ACC112 (cell line): ENCODE measurements around the gene DNMBP.
"Not testable (repeated sequence)": the region's sequence is repeated elsewhere in the genome, so short reads cannot be mapped to it uniquely, and the experiment has no call there.

Source experiments
- H2AFZ ChIP-seq: fragments of 200-600 bp; sonication (generic); one replicate; pipeline ENCODE4 v1.6.0; 2017; ENCODE audit warnings: antibody characterized with exemption, low read length; ENCODE audit not compliant: unreplicated experiment
- H3K27ac ChIP-seq: fragments of 200-600 bp; sonication (generic); 2 replicates; pipeline ENCODE4 v1.5.1; 2014; ENCODE audit warnings: low read depth, mild to moderate bottlenecking, antibody characterized with exemption, low read length, moderate library complexity
- H3K27me3 ChIP-seq: fragments of 200-600 bp; sonication (generic); 2 replicates; pipeline ENCODE4 v1.6.1; 2014; ENCODE audit warnings: mild to moderate bottlenecking, antibody characterized with exemption, low read length, moderate library complexity, mixed read lengths; ENCODE audit not compliant: insufficient read depth
- H3K36me3 ChIP-seq: fragments of 200-600 bp; sonication (generic); 2 replicates; pipeline ENCODE4 v1.6.1; 2016; ENCODE audit warnings: mild to moderate bottlenecking, antibody characterized with exemption, low read length, moderate library complexity, mixed read lengths; ENCODE audit not compliant: insufficient read depth
- H3K4me1 ChIP-seq: fragments of 200-600 bp; sonication (generic); one replicate; pipeline ENCODE4 v1.6.1; 2016; ENCODE audit warnings: low read length, mixed read lengths; ENCODE audit not compliant: insufficient read depth, unreplicated experiment, control insufficient read depth
- H3K4me3 ChIP-seq: fragments of 200-600 bp; sonication (generic); 2 replicates; pipeline ENCODE4 v1.5.1; 2014; ENCODE audit warnings: mild to moderate bottlenecking, low read depth, low read length
- H3K79me2 ChIP-seq: fragments of 200-600 bp; sonication (generic); one replicate; pipeline ENCODE4 v1.6.0; 2016; ENCODE audit warnings: low read length; ENCODE audit not compliant: control insufficient read depth, unreplicated experiment, insufficient read depth

Gene DNMBP

DNA sequence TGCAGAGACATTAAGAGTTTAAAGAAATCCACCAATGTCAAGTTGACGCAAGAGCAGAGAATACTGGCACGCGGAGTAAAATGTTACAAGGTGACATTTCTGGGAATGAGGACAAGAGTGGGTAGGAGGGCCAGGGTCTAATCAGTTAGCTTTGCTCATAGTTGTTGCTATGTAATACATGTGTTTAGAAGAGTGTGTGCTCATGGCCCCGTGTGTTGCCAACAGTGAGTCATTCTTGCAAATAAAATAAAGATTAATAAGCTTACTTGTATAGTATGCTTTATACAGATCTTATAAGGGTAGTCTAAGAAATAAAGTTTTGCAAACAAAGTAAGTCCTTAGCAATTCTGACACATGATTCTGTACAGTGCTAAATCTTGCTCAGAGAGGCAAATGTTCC is 64.5 kb downstream of the DNMBP start:
- H3K27me3 ChIP-seq, result no peaks in the 10 kb centered on the region
- peaks cover 62% of the 10 kb centered on the region for H3K4me1 ChIP-seq
- peak overlapping the region; percentile 99 for H3K27ac ChIP-seq
- no peak overlapping the region for H2AFZ ChIP-seq
- H3K36me3 ChIP-seq, result peaks cover 19% of the 10 kb centered on the region
- H3K79me2 ChIP-seq, result peaks cover 88% of the 10 kb centered on the region
- peak overlapping the region; percentile 20; the same call in 1 of the 2 replicates for H3K4me3 ChIP-seq

GRCh38 chr10:99944860-99945259 is 64.9 kb downstream of the DNMBP start:
- Histone ChIP-seq H3K79me2 (peaks cover 88% of the 10 kb centered on the region), H3K27ac (peak overlapping the region; percentile 99), H3K4me1 (peaks cover 62% of the 10 kb centered on the region), H3K36me3 (peaks cover 19% of the 10 kb centered on the region), H3K4me3 (no peak overlapping the region), H3K27me3 (no peaks in the 10 kb centered on the region), H2AFZ (no peak overlapping the region)

- Histone ChIP-seq H3K27ac (peak overlapping the region; percentile 99), H3K4me1 (peaks cover 68% of the 10 kb centered on the region), H3K79me2 (peaks cover 88% of the 10 kb centered on the region)
Observed at GRCh38 chr10:99943908-99944307, 65.8 kb downstream of the DNMBP start.

GRCh38 chr10:99941942-99942820 is 67.6 kb downstream of the DNMBP start:
- Histone ChIP-seq H2AFZ (no peak overlapping the region), H3K4me1 (peaks cover 65% of the 10 kb centered on the region), H3K27me3 (no peaks in the 10 kb centered on the region), H3K36me3 (peaks cover 19% of the 10 kb centered on the region), H3K79me2 (peaks cover 93% of the 10 kb centered on the region), H3K4me3 (no peak overlapping the region), H3K27ac (peak overlapping the region; percentile 99)

More at GRCh38 chr10:99943908-99944307, 65.8 kb downstream of the DNMBP start:
- Histone ChIP-seq H3K27me3 (no peaks in the 10 kb centered on the region), H3K4me3 (no peak overlapping the region), H3K36me3 (peaks cover 21% of the 10 kb centered on the region), H2AFZ (no peak overlapping the region)

DNA sequence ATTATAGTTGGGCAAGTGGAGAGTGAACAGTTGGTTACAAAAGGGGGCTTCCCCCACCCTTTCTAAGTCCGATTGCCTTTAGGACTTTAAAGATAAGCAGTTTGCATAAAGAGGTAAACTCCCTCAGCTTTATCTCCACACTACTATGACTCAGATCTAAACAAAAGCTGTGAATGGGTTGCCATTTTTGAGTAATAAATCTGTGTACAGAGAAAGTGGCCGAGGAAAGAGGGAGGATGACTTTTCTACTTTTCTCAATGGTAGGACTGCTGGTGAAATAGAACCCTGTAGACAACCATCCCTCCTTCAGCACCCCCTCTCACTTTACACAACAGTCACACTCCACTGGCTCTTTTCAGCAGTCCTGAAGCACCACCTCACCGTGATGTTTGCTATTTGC is 71.2 kb downstream of the DNMBP start:
- peaks cover 29% of the 10 kb centered on the region for H3K4me1 ChIP-seq
- H3K36me3 ChIP-seq, result peaks cover 21% of the 10 kb centered on the region
- H3K4me3 ChIP-seq, result no peak overlapping the region
- H3K27ac ChIP-seq, result peak overlapping the region; percentile 3; the same call in 1 of the 2 replicates
- no peak overlapping the region for H2AFZ ChIP-seq
- H3K79me2 ChIP-seq, result peaks cover 65% of the 10 kb centered on the region
- no peaks in the 10 kb centered on the region for H3K27me3 ChIP-seq

DNA sequence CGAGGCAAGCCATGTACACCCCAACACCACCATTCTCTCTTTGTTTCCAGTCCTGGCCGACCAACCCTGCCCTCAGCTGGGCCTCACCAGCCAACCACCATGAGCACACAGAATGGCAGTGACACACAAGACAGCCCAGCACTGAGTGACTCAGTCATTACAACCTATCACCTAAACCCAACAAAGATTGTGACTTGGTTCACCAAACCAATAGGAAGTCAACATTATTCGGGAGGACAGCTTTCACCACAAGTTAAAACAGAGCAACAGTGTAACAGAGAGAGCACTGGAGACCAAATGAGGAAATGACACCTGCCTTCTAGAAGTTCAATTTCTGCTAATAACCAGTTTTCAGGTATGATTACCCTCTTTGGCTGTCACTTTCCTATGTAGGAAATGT is 72.1 kb downstream of the DNMBP start:
- H3K79me2 ChIP-seq, result peaks cover 57% of the 10 kb centered on the region
- H2AFZ ChIP-seq, result no peak overlapping the region
- no peaks in the 10 kb centered on the region for H3K27me3 ChIP-seq
- H3K27ac ChIP-seq, result no peak overlapping the region
- H3K4me1 ChIP-seq, result peaks cover 20% of the 10 kb centered on the region
- H3K4me3 ChIP-seq, result no peak overlapping the region
- peaks cover 21% of the 10 kb centered on the region for H3K36me3 ChIP-seq

DNA sequence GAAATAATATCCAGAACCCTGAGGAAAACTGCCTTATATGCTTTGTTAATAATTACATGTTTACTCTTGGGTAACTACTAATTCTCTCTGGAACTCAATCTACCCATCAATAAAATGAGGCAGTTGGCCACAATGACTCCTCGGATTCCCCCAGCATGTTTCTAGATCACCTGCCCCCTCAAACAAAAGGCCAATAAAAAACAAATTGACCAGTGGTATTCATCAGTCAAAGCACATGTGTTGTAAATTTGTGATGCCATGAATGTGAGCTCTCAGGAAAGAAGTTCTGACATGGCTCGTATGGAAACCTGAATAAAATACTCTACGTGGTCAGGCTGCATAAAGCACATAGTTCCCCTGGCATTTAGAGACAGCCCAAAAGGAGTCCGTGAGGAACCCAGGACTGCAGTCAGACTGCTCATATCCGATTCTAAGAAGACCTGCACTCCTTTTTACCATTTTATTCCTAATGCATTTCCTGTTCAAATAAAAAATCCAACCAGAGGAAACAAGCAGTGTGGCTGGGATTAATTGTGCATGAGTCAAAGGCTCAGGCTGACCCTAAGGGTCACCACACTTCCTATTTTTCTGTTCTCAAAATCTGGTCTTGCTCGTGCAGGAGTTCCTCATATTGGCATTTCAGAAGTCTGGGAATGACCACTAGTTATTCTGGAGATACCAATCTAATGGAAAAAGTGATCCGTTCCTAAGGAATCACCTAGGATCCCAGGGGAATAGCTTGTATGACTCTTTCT is 77.4 kb downstream of the DNMBP start:
- peaks cover 53% of the 10 kb centered on the region for H3K79me2 ChIP-seq
- not testable (repeated sequence) for H3K27me3 ChIP-seq, H3K4me3 ChIP-seq, H2AFZ ChIP-seq
- peaks cover 34% of the 10 kb centered on the region for H3K4me1 ChIP-seq
- H3K36me3 ChIP-seq, result peaks cover 14% of the 10 kb centered on the region; the same call in 1 of the 2 replicates
- H3K27ac ChIP-seq, result peak overlapping the region; percentile 82

DNA sequence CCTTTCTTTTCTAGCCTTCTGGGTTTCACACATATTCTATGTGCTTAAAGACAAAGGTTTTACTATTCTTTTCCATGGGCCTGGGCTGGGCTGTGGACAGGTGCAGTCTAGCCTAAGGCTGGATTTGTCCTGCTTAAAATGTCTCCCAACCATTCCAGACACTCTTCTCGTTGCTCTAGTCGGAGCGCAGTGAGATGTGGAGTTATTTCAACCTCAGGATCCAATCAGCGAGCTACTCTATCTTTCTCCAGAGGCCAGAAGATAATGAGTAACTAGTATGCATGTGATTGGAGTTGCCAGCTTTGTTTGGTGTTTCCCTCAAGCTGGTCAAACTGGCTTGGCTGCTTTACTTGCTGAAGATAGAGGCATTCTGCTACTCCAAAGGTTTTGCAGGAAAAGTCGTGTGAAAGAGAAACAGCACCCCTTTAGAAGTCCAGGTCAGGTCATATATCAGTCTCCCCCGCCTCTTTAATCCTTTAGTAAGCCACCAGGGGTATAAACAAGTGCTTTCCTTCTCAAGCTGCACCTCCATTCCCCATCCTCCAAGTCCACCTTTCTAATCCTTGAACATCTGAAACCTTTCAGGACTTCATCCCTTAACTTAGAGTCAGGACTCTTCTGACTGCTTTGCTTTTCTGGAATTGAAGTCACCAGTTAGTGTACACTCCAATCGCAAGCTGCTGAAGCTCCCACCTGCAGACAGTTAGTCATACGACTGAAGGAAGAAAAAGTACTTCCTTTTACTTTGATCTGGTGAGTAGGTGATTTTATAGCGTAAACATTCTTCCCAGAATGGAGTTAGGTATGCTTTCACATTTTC is 78.8 kb downstream of the DNMBP start:
- H3K27me3 ChIP-seq, result no peaks in the 10 kb centered on the region
- peaks cover 11% of the 10 kb centered on the region; the same call in 1 of the 2 replicates for H3K36me3 ChIP-seq
- H3K79me2 ChIP-seq, result peaks cover 60% of the 10 kb centered on the region
- H2AFZ ChIP-seq, result no peak overlapping the region
- H3K27ac ChIP-seq, result peak overlapping the region; percentile 82; the same call in 1 of the 2 replicates
- peaks cover 45% of the 10 kb centered on the region for H3K4me1 ChIP-seq
- H3K4me3 ChIP-seq, result no peak overlapping the region

- Histone ChIP-seq H3K27me3 (no peaks in the 10 kb centered on the region), H3K79me2 (peaks cover 73% of the 10 kb centered on the region), H3K27ac (no peak overlapping the region), H3K36me3 (peaks cover 11% of the 10 kb centered on the region; the same call in 1 of the 2 replicates), H2AFZ (no peak overlapping the region), H3K4me3 (no peak overlapping the region), H3K4me1 (peaks cover 45% of the 10 kb centered on the region)
Observed at GRCh38 chr10:99929360-99929759, 80.4 kb downstream of the DNMBP start.

GRCh38 chr10:99927721-99928280 is 81.9 kb downstream of the DNMBP start:
- peaks cover 11% of the 10 kb centered on the region; the same call in 1 of the 2 replicates for H3K36me3 ChIP-seq
- peaks cover 82% of the 10 kb centered on the region for H3K79me2 ChIP-seq
- H3K4me3 ChIP-seq, result peak overlapping the region; percentile 34; the same call in 1 of the 2 replicates
- H3K27ac ChIP-seq, result peak overlapping the region; percentile 44
- H3K4me1 ChIP-seq, result peaks cover 46% of the 10 kb centered on the region
- no peaks in the 10 kb centered on the region for H3K27me3 ChIP-seq
- no peak overlapping the region for H2AFZ ChIP-seq
